GM15510 (cell line): ENCODE results near the gene CDK7.

Experiments
- POLR2A ChIP-seq: IDR thresholded peaks from 3 replicates; pipeline ENCODE4 v1.6.1; 2011; ENCODE audit warnings: borderline replicate concordance; ENCODE audit not compliant: insufficient read length; ENCODE audit errors: extremely low read depth

Gene CDK7

DNA sequence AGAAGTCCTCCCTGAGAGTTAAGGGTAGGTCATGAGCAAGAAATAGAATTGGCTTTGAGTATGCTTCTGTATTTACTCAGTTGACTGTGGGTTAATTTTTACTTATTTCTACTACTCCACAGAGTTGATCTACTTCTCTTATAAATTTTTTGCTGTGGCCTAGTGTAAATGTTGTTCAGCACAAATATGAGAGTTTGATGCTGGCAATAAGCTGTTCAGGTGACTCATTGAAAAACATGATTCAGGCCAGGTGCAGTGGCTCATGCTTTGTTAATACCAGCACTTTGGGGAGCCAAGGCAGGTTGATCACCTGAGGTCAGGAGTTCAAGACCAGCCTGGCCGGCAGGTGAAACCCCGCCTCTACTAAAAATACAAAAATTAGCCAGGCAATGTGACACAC lies 4.5 kb upstream of the CDK7 start:
- no peak for TF ChIP-seq POLR2A

DNA sequence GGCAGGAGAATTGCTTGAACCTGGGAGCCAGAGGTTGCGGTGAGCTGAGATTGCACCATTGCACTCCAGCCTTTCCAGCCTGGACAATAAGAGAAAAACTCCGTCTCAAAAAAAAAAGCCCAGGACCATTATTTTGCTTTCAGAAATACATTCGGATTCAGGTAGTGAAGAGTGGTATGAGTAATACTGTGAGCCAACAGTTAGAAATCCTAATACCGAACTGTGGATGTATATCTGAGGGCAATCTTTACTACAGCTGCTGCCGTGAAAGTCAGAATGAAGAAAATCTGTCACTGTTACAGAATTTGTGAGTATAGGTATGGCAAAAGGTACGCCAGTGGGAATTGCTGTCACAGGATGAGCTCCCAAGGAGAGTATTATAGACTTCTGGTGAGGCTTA lies 3.4 kb upstream of the CDK7 start:
- TF ChIP-seq POLR2A: no peak

DNA sequence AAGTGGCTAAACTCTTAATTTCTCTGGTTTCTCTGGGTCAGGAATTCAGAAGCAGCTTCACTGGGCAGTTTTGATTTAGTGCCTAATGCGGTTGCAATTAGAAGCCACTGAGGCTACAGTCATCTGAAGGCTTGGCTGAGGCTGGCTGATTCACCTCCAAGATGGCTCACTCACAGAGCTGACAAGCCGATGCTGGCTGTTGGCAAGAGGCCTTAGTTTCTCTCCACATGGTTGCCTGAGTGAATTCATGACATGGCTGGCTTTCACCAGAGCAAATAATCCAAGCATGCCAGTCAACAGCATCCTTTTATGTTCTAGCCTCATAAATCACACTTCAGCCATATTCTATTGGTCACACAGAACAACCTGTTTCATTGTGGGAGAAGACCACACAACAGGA lies 2.8 kb upstream of the CDK7 start:
- no peak for TF ChIP-seq POLR2A

DNA sequence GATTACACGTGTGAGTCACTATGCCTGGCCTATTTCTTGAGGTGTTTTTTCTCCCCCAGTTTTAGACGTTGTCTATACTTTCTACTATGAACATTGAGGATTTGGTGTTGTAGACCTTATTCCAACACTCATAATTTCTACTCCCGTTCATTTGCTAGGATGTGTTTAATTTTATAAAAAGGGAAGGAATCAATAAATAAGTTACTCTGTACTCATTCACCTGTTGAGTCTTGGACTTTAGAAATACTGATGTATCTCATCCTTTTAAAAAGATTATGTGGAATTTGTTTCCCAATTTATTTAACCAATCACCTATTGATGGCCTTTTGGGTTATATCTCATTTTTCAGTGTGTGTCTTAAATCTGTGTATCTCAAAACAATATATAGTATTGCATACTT lies 3.2 kb downstream of the CDK7 start:
- no peak for TF ChIP-seq POLR2A

DNA sequence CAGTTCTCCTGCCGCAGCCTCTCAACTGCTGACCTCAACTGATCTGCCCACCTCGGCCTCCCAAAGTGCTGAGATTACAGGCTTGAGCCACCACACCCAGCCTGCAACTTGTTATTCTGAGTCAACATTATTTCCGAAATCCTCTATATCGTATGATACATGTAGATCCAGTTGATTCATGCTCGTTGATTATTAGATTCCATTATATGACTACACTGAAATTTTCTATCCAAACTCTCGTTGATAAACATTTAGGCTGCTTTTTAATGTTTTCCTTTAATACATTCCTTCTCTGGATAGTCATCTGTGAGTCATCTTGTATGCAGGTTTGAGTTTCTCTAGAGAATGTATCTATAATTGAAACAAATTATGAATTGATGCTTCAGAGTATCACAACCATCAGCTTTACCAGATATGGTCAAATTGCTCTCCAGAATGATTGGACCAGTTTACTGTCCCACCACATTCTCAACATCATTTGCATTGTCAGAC lies 4.1 kb downstream of the CDK7 start:
- TF ChIP-seq POLR2A: no peak

DNA sequence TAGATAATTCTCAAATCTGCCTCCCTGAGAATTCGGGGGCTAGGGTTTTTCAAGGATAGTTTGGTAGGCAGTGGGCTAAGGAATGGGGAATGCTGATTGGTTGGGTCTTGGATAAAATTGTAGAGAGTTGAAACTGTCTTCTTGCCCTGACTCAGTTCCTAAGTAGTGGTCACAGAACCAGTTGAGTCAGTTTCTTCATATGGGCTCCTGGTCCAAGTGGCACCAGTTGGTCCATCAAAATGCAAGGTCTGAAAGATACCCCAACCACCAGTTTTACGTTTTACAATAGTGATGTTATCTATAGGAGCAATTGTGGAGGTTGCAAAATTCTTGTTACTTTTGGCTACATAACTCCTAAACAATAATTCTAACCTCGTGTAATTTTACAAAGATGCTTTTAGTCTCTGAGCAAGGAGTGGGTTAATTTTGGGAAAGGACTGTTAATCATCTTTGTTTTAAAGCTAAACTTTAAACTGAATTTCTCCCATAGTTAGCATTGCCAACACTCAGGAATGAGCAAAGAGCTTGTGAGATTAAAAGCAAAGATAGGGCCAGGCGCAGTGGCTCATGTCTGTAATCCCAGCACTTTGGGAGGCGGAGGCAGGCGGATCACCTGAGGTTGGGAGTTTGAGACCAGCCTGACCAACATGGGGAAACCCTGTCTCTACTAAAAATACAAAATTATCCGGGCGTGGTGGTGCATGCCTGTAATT lies 7.7 kb downstream of the CDK7 start:
- no peak for TF ChIP-seq POLR2A

DNA sequence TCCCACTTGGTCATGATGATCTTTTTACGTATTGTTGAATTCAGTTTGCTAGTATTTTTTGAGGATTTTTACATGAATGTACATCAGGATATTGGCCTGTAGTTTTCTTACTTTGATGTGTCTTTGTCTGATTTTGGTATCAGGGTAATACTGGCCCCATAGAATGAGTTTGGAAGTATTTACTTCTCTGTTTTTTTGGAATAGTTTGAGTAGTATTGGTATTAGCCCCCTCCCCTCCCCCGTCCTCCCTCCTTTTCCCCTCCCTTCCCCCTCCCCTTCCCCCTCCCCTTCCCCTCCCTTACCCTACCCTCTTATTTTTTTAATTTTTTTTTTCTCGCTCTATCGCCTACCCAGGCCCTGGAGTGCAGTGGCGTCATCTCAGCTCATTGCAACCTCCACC lies 10.3 kb downstream of the CDK7 start:
- TF ChIP-seq POLR2A: no peak

DNA sequence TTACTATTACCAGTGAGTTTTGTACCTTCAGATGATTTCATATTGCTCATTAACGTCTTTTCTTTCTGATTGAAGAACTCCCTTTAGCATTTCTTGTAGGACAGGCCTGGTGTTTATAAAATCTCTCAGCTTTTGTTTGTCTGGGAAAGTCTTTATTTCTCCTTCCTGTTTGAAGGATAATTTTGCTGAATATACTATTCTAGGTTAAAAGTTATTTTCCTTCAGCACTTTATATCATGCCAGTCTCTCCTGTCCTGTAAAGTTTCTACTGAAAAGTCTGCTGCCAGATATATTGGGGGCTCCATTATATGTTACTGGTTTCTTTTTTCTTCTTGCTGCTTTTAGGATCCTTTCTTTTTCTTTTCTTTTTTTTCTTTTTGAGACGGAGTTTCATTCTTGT lies 13.3 kb downstream of the CDK7 start:
- TF ChIP-seq POLR2A: no peak

DNA sequence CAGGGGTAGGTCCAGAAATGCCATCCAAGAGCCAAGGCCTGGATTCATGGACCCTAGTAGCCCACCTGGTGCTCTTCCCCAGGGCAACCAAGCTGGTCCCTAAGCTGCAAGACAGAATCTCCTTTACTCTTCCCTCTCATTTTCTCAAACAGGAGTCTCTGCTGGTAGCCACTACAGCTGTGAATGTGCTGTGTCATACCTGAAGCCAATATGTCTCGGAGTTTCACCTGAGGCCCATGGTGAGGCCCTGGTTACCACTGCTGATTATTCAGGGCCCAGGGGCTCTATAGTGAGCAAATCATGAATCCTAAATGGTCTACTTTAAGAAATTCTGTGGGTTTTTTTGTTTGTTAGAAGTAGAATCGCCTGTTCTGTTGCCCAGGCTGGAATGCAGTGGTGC lies 15.9 kb downstream of the CDK7 start:
- TF ChIP-seq POLR2A: no peak

DNA sequence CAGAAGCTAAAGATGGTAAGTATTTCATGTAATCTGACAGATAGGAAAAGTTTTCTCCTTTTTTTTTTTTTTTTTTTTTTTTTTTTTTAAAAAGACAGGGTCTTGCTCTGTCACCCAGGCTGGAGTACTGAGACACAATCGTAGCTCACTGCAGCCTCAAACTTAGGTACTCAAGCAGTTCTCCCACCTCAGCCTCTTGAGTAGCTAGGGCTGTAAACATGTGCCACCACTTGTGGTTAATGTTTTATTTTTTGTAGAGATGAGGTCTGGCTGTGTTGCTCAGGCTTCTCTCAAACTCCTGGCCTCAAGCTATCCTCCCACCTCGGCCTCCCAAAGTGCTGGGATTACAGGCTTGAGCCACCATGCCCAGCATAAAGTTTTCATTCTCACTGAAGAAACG lies 17.8 kb downstream of the CDK7 start:
- no peak for TF ChIP-seq POLR2A

DNA sequence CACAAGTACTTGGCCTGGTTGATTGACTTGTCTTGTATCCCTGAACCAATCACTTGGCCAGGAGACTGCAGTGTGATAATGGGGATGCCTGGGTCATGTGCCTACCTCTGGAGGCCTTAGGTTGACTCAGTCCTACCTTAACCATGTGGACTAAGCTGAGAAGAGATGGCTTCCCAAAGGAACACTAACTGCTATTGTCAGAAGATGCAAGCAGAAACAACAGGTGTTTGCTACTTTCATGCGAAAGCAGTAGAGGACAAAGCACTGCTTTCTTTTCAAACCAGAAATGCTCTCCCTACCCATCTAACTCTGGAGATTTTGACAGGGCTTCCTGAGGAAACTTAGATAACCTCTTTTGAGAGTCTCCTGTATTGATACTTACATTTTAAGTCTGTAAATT lies 22.9 kb downstream of the CDK7 start:
- no peak for TF ChIP-seq POLR2A

DNA sequence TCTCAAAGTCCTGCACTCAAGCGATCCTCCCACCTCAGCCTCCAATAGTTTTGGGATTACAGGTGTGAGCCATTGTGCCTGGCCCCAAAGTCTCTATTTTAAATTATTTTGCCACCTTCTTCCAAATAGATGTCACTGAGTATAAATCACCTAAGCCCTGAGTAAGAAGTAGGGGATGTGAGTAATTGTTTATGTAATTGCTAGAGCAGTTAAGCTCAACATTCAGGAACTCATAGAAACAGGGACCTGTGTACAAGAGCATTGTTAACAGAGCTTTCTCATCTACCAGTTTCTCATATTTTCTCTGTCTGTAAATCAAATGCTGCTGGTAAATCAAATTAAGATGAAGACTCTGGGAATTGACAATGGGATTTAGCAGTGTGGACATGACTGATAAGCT lies 26.3 kb downstream of the CDK7 start:
- no peak for TF ChIP-seq POLR2A

DNA sequence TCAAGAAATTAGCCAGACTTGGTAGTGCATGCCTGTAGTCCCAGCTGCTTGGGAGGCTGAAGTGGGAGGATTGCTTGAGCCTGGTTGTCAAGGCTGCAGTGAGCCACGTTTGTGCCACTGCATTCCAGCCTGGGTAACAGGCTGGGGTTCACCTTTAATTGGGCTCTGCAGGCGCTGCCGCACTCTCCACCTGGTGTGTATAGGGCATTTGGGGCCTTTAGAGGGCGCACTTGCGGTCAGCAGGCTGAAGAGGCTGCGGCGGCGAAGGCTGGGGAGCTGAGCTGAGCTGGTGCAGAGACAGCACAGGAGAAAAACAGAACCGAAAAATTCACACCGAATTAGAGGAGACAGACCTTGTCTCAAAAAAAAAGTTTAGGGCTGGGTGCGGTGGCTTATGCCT lies 31.2 kb downstream of the CDK7 start:
- no peak for TF ChIP-seq POLR2A

DNA sequence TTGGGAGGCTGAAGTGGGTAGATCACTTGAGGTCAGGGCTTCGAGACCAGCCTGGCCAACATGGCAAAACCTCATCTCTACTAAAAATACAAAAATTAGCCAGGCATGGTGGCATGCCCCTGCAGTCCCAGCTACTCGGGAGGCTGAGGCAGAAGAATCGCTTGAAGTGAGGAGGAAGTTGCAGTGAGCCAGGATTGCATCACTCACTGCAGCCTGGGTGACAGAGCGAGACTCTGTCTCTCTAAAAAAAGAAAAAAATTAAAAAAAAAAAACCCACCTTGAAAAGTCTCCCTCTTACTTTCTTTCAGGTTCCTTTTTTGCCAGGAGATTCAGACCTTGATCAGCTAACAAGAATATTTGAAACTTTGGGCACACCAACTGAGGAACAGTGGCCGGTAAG lies 34.2 kb downstream of the CDK7 start:
- TF ChIP-seq POLR2A: no peak

DNA sequence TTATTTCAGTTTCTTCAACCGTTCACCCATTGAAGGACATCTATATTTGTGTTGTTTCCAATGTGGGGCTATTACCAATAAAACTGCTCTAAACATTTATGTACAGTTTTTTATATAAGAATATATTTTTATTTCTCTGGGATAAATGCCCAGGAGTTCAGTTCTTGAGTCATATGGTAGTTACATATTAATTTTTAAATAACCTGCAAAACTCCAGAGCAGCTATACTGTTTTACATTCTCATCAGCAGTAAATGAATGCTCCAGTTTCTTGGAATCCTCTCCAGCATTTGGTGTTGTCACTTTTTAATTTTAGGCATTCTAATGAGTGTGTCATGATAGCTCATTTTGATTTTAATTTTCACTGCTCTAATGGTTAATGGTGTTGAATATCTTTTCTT lies 36.2 kb downstream of the CDK7 start:
- no peak for TF ChIP-seq POLR2A

DNA sequence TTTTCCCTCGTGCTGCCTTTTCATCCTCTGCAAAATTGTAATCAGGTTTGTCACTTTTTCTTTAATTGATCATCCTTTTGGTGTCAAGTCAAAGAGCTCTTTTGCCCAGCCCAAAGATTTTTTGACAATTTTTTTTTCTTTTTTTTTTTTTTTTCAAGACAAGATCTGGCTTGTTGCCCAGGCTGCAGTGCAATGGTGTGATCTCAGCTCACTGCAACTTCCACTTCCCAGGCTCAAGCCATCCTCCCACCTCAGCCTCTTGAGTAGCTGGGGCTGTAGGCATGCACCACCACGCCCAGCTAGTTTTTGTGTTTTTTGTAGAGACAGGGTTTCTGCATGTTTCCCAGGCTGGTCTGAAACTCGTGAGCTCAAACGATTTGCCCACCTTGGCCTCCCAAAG lies 36.7 kb downstream of the CDK7 start:
- TF ChIP-seq POLR2A: no peak

DNA sequence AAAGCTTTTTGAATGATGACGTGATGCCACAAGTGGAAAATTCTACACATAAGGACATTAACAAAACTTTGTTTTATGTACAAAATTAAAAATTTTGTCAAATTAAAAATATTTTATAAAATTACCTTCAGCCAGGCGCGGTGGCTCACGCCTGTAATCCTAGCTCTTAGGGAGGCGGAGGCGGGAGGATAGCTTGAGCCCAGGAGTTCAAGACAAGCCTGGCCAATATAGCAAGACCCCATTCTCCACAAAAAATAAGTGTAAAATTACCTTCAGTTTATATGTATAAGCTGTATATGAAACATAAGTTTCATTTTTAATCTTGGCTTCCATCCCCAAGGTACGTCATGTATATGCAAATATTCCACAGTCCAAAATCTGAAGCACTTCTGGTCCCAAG lies 40.9 kb downstream of the CDK7 start:
- TF ChIP-seq POLR2A: no peak
